Endothelial cell of umbilical vein (primary cell): ENCODE results near the gene ATP11C. TPM values are rescaled to one million over a fixed set of nuclear protein-coding genes. Genes with fewer than 3 reads are reported as not detected.

Experiments
- BruUV-seq: library from RNA; stranded (reverse); fragments of 400-500 nt; replicated peaks from 2 replicates; lab custom pipeline; 2021; lab: Mats Ljungman, UMichigan
- CTCF ChIA-PET: fragments of 300-600, 350-600 bp; sonication (Branson Sonifier 250); formaldehyde crosslinking; loops from one replicate; lab custom pipeline; 2021; ENCODE audit warnings: antibody characterized with exemption, inconsistent platforms; lab: Charles Lee
- POLR2A ChIA-PET: fragments of 300-600, 350-600 bp; sonication (Branson Sonifier 250); formaldehyde crosslinking; loops from one replicate; lab custom pipeline; 2021; ENCODE audit warnings: antibody characterized with exemption, inconsistent platforms; lab: Charles Lee
- DNase-seq: peaks from one replicate; pipeline ENCODE4 v3.0.0-alpha.2; 2011; ENCODE audit warnings: low read depth, low spot score
- FAIRE-seq: peaks from 2 replicates; lab custom pipeline; 2011; peaks lifted over from hg19 to GRCh38; lab: Jason Lieb, UNC
- H2AFZ ChIP-seq: 2 replicates; pipeline ENCODE4 v1.6.0; 2012; ENCODE audit warnings: low read depth, low read length, control low read depth, inconsistent platforms
- H3K27ac ChIP-seq: 2 replicates; pipeline ENCODE4 v1.5.1; 2011; ENCODE audit warnings: low read depth, mild to moderate bottlenecking, control low read depth, low read length, moderate library complexity; ENCODE audit not compliant: insufficient read depth
- H3K27me3 ChIP-seq, 2 experiments: 2 replicates each; pipeline versions ENCODE4 v1.6.0 to v1.6.1; 2011; ENCODE audit warnings: low read length in 2 of 2, mixed read lengths in 1 of 2; ENCODE audit not compliant: control insufficient read depth in 2 of 2, insufficient read depth in 2 of 2
- H3K36me3 ChIP-seq, 2 experiments: 2 replicates in 1 of 2; 3 replicates in 1 of 2; pipeline ENCODE4 v1.5.1; 2011; ENCODE audit warnings: low read length in 2 of 2, mild to moderate bottlenecking in 1 of 2, moderate library complexity in 1 of 2; ENCODE audit not compliant: control insufficient read depth in 2 of 2, insufficient read depth in 2 of 2; ENCODE audit errors: extremely low read depth in 1 of 2
- H3K4me1 ChIP-seq: 3 replicates; pipeline ENCODE4 v1.5.1; 2011; ENCODE audit warnings: mild to moderate bottlenecking, low read length; ENCODE audit not compliant: control insufficient read depth, insufficient read depth; ENCODE audit errors: extremely low read depth
- H3K4me2 ChIP-seq: 2 replicates; pipeline ENCODE4 v1.6.1; 2011; ENCODE audit warnings: low read length, control low read depth, mixed read lengths; ENCODE audit not compliant: insufficient read depth
- H3K4me3 ChIP-seq, 3 experiments: fragments of 200-600 bp in 1 of 3; sonication (generic), shearing (Covaris generic) in 1 of 3; replicated peaks in 1 of 3; 2 replicates each; pipeline ENCODE4 v1.5.1; 2011 to 2016; ENCODE audit warnings: control low read depth in 3 of 3, low read length in 3 of 3, mild to moderate bottlenecking in 2 of 3, inconsistent platforms in 1 of 3, low read depth in 1 of 3, moderate library complexity in 1 of 3; ENCODE audit not compliant: insufficient read depth in 1 of 3
- H3K79me2 ChIP-seq: 2 replicates; pipeline ENCODE4 v1.6.0; 2012; ENCODE audit warnings: low read length, inconsistent platforms; ENCODE audit not compliant: control insufficient read depth, insufficient read depth
- H3K9ac ChIP-seq: replicated peaks from 2 replicates; pipeline ENCODE3; 2011; ENCODE audit warnings: low read length, control low read depth; ENCODE audit not compliant: insufficient read depth; ENCODE audit errors: extremely low read depth
- H3K9me1 ChIP-seq: replicated peaks from 3 replicates; pipeline ENCODE4 v1.6.0; 2011; ENCODE audit warnings: mild to moderate bottlenecking, low read length; ENCODE audit not compliant: control insufficient read depth, insufficient read depth; ENCODE audit errors: extremely low read depth
- H3K9me3 ChIP-seq: replicated peaks from 2 replicates; pipeline ENCODE4 v1.5.1; 2012; ENCODE audit warnings: low read length, inconsistent platforms; ENCODE audit not compliant: control insufficient read depth, insufficient read depth
- H4K20me1 ChIP-seq: replicated peaks from 2 replicates; pipeline ENCODE3; 2011; ENCODE audit warnings: mild to moderate bottlenecking, low read length; ENCODE audit not compliant: control insufficient read depth, insufficient read depth; ENCODE audit errors: extremely low read depth
- EZH2 ChIP-seq: IDR thresholded peaks from 2 replicates; pipeline ENCODE4 v1.6.1; 2012; ENCODE audit warnings: borderline replicate concordance, low read depth, mild to moderate bottlenecking, moderate library complexity, low read length, inconsistent platforms; ENCODE audit not compliant: severe bottlenecking
- FOS ChIP-seq: IDR thresholded peaks from 2 replicates; pipeline ENCODE4 v1.6.1; 2011; ENCODE audit warnings: mild to moderate bottlenecking, low read length, moderate library complexity, borderline replicate concordance; ENCODE audit not compliant: insufficient read depth
- GATA2 ChIP-seq: IDR thresholded peaks from 2 replicates; pipeline ENCODE4 v1.7.0; 2011; ENCODE audit warnings: low read depth, mild to moderate bottlenecking, moderate library complexity, mixed read lengths, low read length; ENCODE audit not compliant: insufficient read length, insufficient read depth
- JUN ChIP-seq: IDR thresholded peaks from 2 replicates; pipeline ENCODE4 v1.6.1; 2011; ENCODE audit warnings: borderline replicate concordance, low read depth; ENCODE audit not compliant: insufficient read length, insufficient read depth
- MYC ChIP-seq: IDR thresholded peaks from one replicate; pipeline ENCODE4 v1.6.1; 2011; ENCODE audit warnings: mild to moderate bottlenecking, low read depth, low read length
- POLR2A ChIP-seq: IDR thresholded peaks from 2 replicates; pipeline ENCODE4 v1.6.1; 2012; ENCODE audit warnings: low read depth, mild to moderate bottlenecking, control low read depth, low read length
- POLR2AphosphoS5 ChIP-seq: IDR thresholded peaks from 2 replicates; pipeline ENCODE4 v1.6.1; 2012; ENCODE audit warnings: low read depth, mild to moderate bottlenecking, control low read depth, low read length, moderate library complexity; ENCODE audit not compliant: insufficient read depth
- dilution Hi-C: fragments of 300-500 bp; cut with MboI; formaldehyde crosslinking; loops from one replicate; pipeline ENCODE4 v1.15.0; 2019; ENCODE audit warnings: low sequenced_read_pairs; ENCODE audit not compliant: extremely low pct_ligation_motif_present
- intact Hi-C: fragments of 100-400 bp; cut with micrococcal nuclease; formaldehyde crosslinking; loops from one replicate; pipeline ENCODE4 v1.10.0; 2022
- polyA plus RNA-seq, 4 experiments: library from polyadenylated mRNA; depleted of rRNA in 3 of 4; stranded (reverse) in 3 of 4; unstranded in 1 of 4; fragments of >200 nt; gene quantifications; 2 replicates each; pipeline versions ENCODE4 v1.2.1 to v1.2.3, GENCODE V29; 2011 to 2012; ENCODE audit warnings: missing spikeins in 1 of 4
- total RNA-seq: library from RNA; stranded (reverse); gene quantifications from 2 replicates; pipeline ENCODE4 v1.2.3, GENCODE V29; 2021
- TF ChIP-seq, protein P1 (sequence below): IDR thresholded peaks from 2 replicates; pipeline ENCODE4 v1.6.1; 2011; ENCODE audit not compliant: insufficient read depth, insufficient read length
- TF ChIP-seq, protein P2 (sequence below), 2 donors: IDR thresholded peaks; 1 replicate in 1 of 2; 2 replicates in 1 of 2; pipeline ENCODE4 v1.5.1; 2011; ENCODE audit warnings: low read length in 2 of 2, mild to moderate bottlenecking in 2 of 2, moderate library complexity in 2 of 2, control low read depth in 1 of 2, inconsistent platforms in 1 of 2, low read depth in 1 of 2; ENCODE audit not compliant: insufficient read depth in 1 of 2; ENCODE audit errors: extremely low read depth in 1 of 2

ATP11C gene
- total and polyA plus RNA-seq, 2 donors (not counting 3 experiments of a cell fraction or from before 2014, with no cell fraction given) = 9.1 to 31.8 TPM

DNA sequence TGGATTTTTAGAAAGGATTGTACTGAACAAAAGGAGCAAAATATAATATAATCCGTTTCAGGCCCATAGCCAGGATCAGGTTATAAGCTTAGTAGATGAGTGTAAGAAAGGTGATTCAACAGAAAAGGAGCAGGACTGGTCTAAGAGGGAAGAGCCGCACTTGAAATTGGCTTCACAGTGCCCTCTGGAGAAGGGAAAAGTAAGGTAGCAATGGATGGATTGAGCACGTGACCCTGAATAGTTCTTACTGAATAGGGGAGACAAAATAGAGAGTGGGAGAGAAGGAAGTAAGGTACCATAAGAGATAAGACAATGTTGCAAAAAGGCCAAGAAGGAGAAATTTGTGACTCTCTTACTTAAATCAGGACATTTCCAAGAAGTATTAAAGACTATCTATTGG is 16.9 kb upstream of the ATP11C start:
- intact Hi-C loops = no loop called here
- Histone ChIP-seq H2AFZ (no peak overlapping the region), H3K4me2 (no peak overlapping the region), H3K9ac (no peak overlapping the region), H4K20me1 (no peaks in the 10 kb centered on the region), H3K9me3 (no peaks in the 10 kb centered on the region), H3K27me3 (no peaks in the 10 kb centered on the region), H3K36me3 (no peaks in the 10 kb centered on the region), H3K4me1 (no peaks in the 10 kb centered on the region), H3K4me3 (no peak overlapping the region), H3K27ac (no peak overlapping the region), H3K9me1 (no peaks in the 10 kb centered on the region), H3K79me2 (no peaks in the 10 kb centered on the region)
- DNase-seq (no peak), FAIRE-seq (peak; percentile 8)
- dilution Hi-C loops = no loop called here
- ChIA-PET POLR2A (no interaction called here), CTCF (no interaction called here)
- no TSS peak for BruUV-seq
- TF ChIP-seq, protein P1, sequence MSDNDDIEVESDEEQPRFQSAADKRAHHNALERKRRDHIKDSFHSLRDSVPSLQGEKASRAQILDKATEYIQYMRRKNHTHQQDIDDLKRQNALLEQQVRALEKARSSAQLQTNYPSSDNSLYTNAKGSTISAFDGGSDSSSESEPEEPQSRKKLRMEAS = no peak
- TF ChIP-seq GATA2 = no peak
- no peak for TF ChIP-seq FOS
- no peak for TF ChIP-seq POLR2A
- no peak for TF ChIP-seq POLR2AphosphoS5
- no peak for TF ChIP-seq MYC

- TF ChIP-seq POLR2A (no peak), FOS (no peak), POLR2AphosphoS5 (no peak), GATA2 (no peak), JUN (no peak), EZH2 (no peak), MYC (no peak)
- TF ChIP-seq, protein P2, sequence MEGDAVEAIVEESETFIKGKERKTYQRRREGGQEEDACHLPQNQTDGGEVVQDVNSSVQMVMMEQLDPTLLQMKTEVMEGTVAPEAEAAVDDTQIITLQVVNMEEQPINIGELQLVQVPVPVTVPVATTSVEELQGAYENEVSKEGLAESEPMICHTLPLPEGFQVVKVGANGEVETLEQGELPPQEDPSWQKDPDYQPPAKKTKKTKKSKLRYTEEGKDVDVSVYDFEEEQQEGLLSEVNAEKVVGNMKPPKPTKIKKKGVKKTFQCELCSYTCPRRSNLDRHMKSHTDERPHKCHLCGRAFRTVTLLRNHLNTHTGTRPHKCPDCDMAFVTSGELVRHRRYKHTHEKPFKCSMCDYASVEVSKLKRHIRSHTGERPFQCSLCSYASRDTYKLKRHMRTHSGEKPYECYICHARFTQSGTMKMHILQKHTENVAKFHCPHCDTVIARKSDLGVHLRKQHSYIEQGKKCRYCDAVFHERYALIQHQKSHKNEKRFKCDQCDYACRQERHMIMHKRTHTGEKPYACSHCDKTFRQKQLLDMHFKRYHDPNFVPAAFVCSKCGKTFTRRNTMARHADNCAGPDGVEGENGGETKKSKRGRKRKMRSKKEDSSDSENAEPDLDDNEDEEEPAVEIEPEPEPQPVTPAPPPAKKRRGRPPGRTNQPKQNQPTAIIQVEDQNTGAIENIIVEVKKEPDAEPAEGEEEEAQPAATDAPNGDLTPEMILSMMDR (IDR thresholded peaks at IDR 0.05; ENCODE audit: extremely low read depth in 1 of 2, insufficient read depth in 1 of 2, low read depth in 1 of 2, low read length in 2 of 2) = no peak
- TF ChIP-seq, protein P1 = no peak
- Histone ChIP-seq H3K79me2 (no peaks in the 10 kb centered on the region), H2AFZ (no peak overlapping the region), H3K4me2 (no peak overlapping the region), H3K4me3 (no peak overlapping the region), H3K27ac (no peak overlapping the region), H3K4me1 (no peaks in the 10 kb centered on the region), H3K27me3 (peaks cover 0 to 4% of the 10 kb centered on the region in 2 experiments), H3K9me3 (no peaks in the 10 kb centered on the region), H4K20me1 (no peaks in the 10 kb centered on the region), H3K9me1 (no peaks in the 10 kb centered on the region), H3K9ac (no peak overlapping the region), H3K36me3 (no peaks in the 10 kb centered on the region)
- DNase-seq = no peak
- BruUV-seq = no TSS peak
- ChIA-PET POLR2A (no interaction called here), CTCF (no interaction called here)
- intact Hi-C loops = no loop called here
- no peak for FAIRE-seq
- dilution Hi-C loops = no loop called here
Observed at GRCh38 chrX:139945075-139945474, 12.2 kb upstream of the ATP11C start.
